Peyer's patch (tissue), 4 donors: ENCODE results near the gene FANCB.

Experiments
- CTCF ChIP-seq, 6 experiments: fragments of 450-650 bp in 4 of 6; fragments of 200-600 bp in 2 of 6; sonication (generic) in 1 of 6; IDR thresholded peaks; one replicate each; pipeline ENCODE4 v1.5.1; 2017 to 2019; ENCODE audit warnings: antibody characterized with exemption in 6 of 6, mild to moderate bottlenecking in 3 of 6, moderate library complexity in 1 of 6
- POLR2A ChIP-seq, 2 donors: fragments of 450-650 bp; IDR thresholded peaks; one replicate each; pipeline ENCODE4 v1.5.1; 2017; ENCODE audit warnings: antibody characterized with exemption in 2 of 2, mild to moderate bottlenecking in 2 of 2, moderate library complexity in 2 of 2

- TF ChIP-seq CTCF (IDR thresholded peaks at IDR 0.05) (no peak), POLR2A (IDR thresholded peaks at IDR 0.05) (no peak)
Observed at GRCh38 chrX:14832151-14832550, 40.7 kb downstream of the FANCB start.
